SU-DHL-6 (cell line): ENCODE results near the gene SRGAP1.

ENCODE experiments used
- H2AFZ ChIP-seq: fragments of 200-600 bp; sonication (generic); 2 replicates; pipeline ENCODE4 v1.6.1; 2014; ENCODE audit warnings: low read depth, mild to moderate bottlenecking, moderate library complexity, mixed read lengths, antibody characterized with exemption, low read length; ENCODE audit not compliant: severe bottlenecking
- H3F3A ChIP-seq: fragments of 200-600 bp; shearing (Covaris generic); 2 replicates; pipeline ENCODE4 v1.6.0; 2016; ENCODE audit warnings: antibody characterized with exemption, mild to moderate bottlenecking; ENCODE audit not compliant: insufficient read depth
- H3K27ac ChIP-seq: fragments of 200-600 bp; sonication (generic); 2 replicates; pipeline ENCODE4 v1.5.1; 2016; ENCODE audit warnings: low read depth, mild to moderate bottlenecking, low read length, moderate library complexity, mixed read lengths
- H3K27me3 ChIP-seq: fragments of 200-600 bp; sonication (generic), shearing (Covaris generic); 2 replicates; pipeline ENCODE4 v1.6.0; 2014; ENCODE audit warnings: mild to moderate bottlenecking, low read length
- H3K36me3 ChIP-seq: fragments of 200-600 bp; sonication (generic); 2 replicates; pipeline ENCODE4 v1.6.1; 2014; ENCODE audit warnings: mild to moderate bottlenecking, low read length, mixed read lengths
- H3K4me2 ChIP-seq: fragments of 300-600, 200-600 bp; shearing (Covaris generic), sonication (generic); 2 replicates; pipeline ENCODE4 v1.6.0; 2014; ENCODE audit warnings: low read length, low read depth, mild to moderate bottlenecking; ENCODE audit not compliant: poor library complexity, severe bottlenecking
- H3K4me3 ChIP-seq: fragments of 200-600 bp; sonication (generic); 2 replicates; pipeline ENCODE4 v1.5.1; 2014; ENCODE audit warnings: antibody characterized with exemption, low read length, mild to moderate bottlenecking, mixed read lengths; ENCODE audit not compliant: insufficient read depth, poor library complexity, severe bottlenecking
- H3K79me2 ChIP-seq: fragments of 200-600 bp; sonication (generic); 2 replicates; pipeline ENCODE4 v1.6.1; 2014; ENCODE audit warnings: mild to moderate bottlenecking, low read length, moderate library complexity; ENCODE audit not compliant: insufficient read depth
- H3K9ac ChIP-seq: fragments of 200-600 bp; sonication (generic); 2 replicates; pipeline ENCODE4 v1.7.0; 2014; ENCODE audit warnings: mild to moderate bottlenecking, low read length
- H3K9me2 ChIP-seq: fragments of 200-600 bp; sonication (generic); replicated peaks from 2 replicates; pipeline ENCODE4 v1.6.1; 2014; ENCODE audit warnings: low read length; ENCODE audit not compliant: insufficient read depth
- H3K9me3 ChIP-seq: fragments of 200-600 bp; sonication (generic); 2 replicates; pipeline ENCODE4 v1.6.1; 2014; ENCODE audit warnings: low read length, mixed read lengths; ENCODE audit not compliant: insufficient read depth
- H4K20me1 ChIP-seq: fragments of 200-600 bp; sonication (generic); 2 replicates; pipeline ENCODE4 v1.6.1; 2014; ENCODE audit warnings: low read depth, mild to moderate bottlenecking, antibody characterized with exemption, low read length, moderate library complexity, mixed read lengths
- EZH2phosphoT487 ChIP-seq: fragments of 200-600 bp; sonication (generic), shearing (Covaris generic); conservative IDR thresholded peaks from 2 replicates; pipeline ENCODE4 v1.6.1; 2018; ENCODE audit warnings: mild to moderate bottlenecking, antibody characterized with exemption, low read length, moderate library complexity, mixed read lengths
- TF ChIP-seq, protein P1 (sequence below): fragments of 200-600 bp; sonication (generic); IDR thresholded peaks from one replicate; pipeline ENCODE4 v1.5.1; 2017; ENCODE audit warnings: antibody characterized with exemption, mild to moderate bottlenecking, low read length, moderate library complexity; ENCODE audit not compliant: insufficient read depth, poor library complexity, severe bottlenecking

SRGAP1 gene

DNA sequence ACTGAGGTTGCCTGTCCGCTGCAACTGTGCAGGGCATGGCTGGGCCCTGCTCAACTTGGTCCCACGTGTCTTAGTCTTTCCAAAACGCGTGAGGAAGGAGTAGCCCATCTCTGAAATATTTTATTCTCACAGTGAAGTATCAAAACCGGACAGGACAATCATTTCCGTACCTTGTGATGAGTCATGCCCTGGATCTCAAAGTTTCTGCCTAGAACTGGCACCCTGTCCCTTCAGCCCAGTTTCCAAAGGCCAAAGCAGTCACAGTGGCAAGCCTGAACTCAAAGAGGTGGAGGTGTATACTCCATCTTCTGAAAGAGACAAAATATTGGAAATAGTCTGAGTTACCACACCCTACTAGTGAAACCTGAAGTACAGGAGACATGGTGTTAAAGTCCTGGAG is 28.5 kb upstream of the SRGAP1 start:
- no peaks in the 10 kb centered on the region for H3K79me2 ChIP-seq
- no peaks in the 10 kb centered on the region for H3K9me3 ChIP-seq
- H3K27me3 ChIP-seq = no peaks in the 10 kb centered on the region
- no peaks in the 10 kb centered on the region for H3K9me2 ChIP-seq
- no peak for TF ChIP-seq EZH2phosphoT487
- TF ChIP-seq, protein P1, sequence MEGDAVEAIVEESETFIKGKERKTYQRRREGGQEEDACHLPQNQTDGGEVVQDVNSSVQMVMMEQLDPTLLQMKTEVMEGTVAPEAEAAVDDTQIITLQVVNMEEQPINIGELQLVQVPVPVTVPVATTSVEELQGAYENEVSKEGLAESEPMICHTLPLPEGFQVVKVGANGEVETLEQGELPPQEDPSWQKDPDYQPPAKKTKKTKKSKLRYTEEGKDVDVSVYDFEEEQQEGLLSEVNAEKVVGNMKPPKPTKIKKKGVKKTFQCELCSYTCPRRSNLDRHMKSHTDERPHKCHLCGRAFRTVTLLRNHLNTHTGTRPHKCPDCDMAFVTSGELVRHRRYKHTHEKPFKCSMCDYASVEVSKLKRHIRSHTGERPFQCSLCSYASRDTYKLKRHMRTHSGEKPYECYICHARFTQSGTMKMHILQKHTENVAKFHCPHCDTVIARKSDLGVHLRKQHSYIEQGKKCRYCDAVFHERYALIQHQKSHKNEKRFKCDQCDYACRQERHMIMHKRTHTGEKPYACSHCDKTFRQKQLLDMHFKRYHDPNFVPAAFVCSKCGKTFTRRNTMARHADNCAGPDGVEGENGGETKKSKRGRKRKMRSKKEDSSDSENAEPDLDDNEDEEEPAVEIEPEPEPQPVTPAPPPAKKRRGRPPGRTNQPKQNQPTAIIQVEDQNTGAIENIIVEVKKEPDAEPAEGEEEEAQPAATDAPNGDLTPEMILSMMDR = no peak
- no peak overlapping the region for H2AFZ ChIP-seq
- H3K9ac ChIP-seq = no peak overlapping the region
- H4K20me1 ChIP-seq = no peaks in the 10 kb centered on the region
- H3K27ac ChIP-seq = no peak overlapping the region
- no peak overlapping the region for H3K4me3 ChIP-seq
- H3K4me2 ChIP-seq = no peak overlapping the region
- H3K36me3 ChIP-seq = no peaks in the 10 kb centered on the region
- no peaks in the 10 kb centered on the region for H3F3A ChIP-seq

DNA sequence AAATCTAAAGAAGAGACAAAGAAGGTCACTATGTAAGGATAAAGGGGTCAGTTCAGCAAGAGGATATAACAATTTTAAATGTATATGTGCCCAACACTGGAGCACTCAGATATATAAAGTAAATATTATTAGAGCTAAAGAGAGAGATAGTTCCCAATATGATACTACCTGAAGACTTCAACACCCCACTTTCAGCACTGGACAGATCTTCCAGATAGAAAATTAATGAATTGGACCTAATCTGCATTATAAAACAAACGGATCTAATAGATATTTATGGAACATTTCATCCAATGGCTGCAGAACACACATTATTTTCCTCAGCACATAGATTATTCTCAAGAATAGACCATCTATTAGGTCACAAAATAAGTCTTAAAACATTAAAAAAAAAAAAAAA is 24.1 kb upstream of the SRGAP1 start:
- no peaks in the 10 kb centered on the region for H3K27me3 ChIP-seq
- no peak overlapping the region for H3K4me3 ChIP-seq
- no peaks in the 10 kb centered on the region for H3K36me3 ChIP-seq
- no peak for TF ChIP-seq EZH2phosphoT487
- TF ChIP-seq, protein P1 = no peak
- no peaks in the 10 kb centered on the region for H4K20me1 ChIP-seq
- no peaks in the 10 kb centered on the region for H3F3A ChIP-seq
- H2AFZ ChIP-seq = no peak overlapping the region
- H3K9me2 ChIP-seq = no peaks in the 10 kb centered on the region
- H3K4me2 ChIP-seq = no peak overlapping the region
- H3K27ac ChIP-seq = no peak overlapping the region
- H3K79me2 ChIP-seq = no peaks in the 10 kb centered on the region
- no peak overlapping the region for H3K9ac ChIP-seq
- no peaks in the 10 kb centered on the region for H3K9me3 ChIP-seq

DNA sequence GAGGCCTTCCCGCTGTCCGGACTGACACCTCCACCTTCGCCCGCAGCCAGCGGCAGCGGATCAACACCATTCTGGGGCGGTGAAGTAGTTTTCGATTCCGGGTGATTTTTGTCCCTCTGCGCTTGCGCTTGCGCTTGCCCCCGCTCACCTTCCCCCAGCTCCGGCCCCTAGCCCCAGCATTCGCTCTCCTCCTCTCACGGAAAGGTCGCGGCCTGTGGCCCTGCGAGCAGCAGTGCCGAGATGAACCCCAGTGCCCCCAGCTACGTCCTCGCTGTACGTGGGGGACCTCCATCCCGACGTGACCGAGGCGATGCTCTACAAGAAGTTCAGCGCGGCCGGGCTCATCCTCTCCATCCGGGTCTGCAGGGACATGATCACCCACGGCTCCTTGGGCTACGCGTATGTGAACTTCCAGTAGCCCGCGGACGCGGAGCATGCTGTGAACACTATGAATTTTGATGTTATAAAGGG is 22.7 kb upstream of the SRGAP1 start:
- Histone ChIP-seq H3K9me2 (no peaks in the 10 kb centered on the region), H3K79me2 (no peaks in the 10 kb centered on the region), H2AFZ (no peak overlapping the region), H3K9me3 (no peaks in the 10 kb centered on the region), H3F3A (no peaks in the 10 kb centered on the region), H3K4me3 (no peak overlapping the region), H3K9ac (no peak overlapping the region), H3K4me2 (no peak overlapping the region), H3K36me3 (no peaks in the 10 kb centered on the region), H3K27me3 (no peaks in the 10 kb centered on the region), H4K20me1 (no peaks in the 10 kb centered on the region), H3K27ac (no peak overlapping the region)
- TF ChIP-seq EZH2phosphoT487 = no peak
- TF ChIP-seq, protein P1 = no peak
